HG03571 (cell line): Measurements from ENCODE around the gene PACSIN2.
"Not testable (repeated sequence)": the region's sequence is repeated elsewhere in the genome, so short reads cannot be mapped to it uniquely, and the experiment has no call there.

ENCODE experiments used
- ATAC-seq: cut with Tn5 transposase; IDR thresholded peaks from one replicate; pipeline ENCODE4 v1.9.1; 2021; ENCODE audit not compliant: unreplicated experiment

The PACSIN2 gene

GRCh38 chr22:42992886-42993479, 22.0 kb downstream of the PACSIN2 start:
- ATAC-seq, result no peak

- ATAC-seq, result no peak
These were observed 22.9 kb downstream of the PACSIN2 start for GRCh38 chr22:42992092-42992491.

GRCh38 chr22:42991010-42991651, 23.8 kb downstream of the PACSIN2 start:
- ATAC-seq, result no peak

GRCh38 chr22:42990131-42990838, 24.7 kb downstream of the PACSIN2 start:
- ATAC-seq, result no peak

GRCh38 chr22:42986115-42986514, 28.8 kb downstream of the PACSIN2 start:
- ATAC-seq, result no peak

GRCh38 chr22:42985531-42985905, 29.4 kb downstream of the PACSIN2 start:
- no peak for ATAC-seq

- no peak for ATAC-seq
These were observed 30.0 kb downstream of the PACSIN2 start for GRCh38 chr22:42984814-42985530.

- ATAC-seq, result no peak
These were observed 30.6 kb downstream of the PACSIN2 start for GRCh38 chr22:42984397-42984796.

GRCh38 chr22:42983470-42983869, 31.5 kb downstream of the PACSIN2 start:
- no peak for ATAC-seq

- ATAC-seq, result no peak
These were observed 35.3 kb downstream of the PACSIN2 start for GRCh38 chr22:42979606-42980005.

- no peak for ATAC-seq
These were observed 36.4 kb downstream of the PACSIN2 start for GRCh38 chr22:42978453-42979103.

GRCh38 chr22:42977569-42977968, 37.4 kb downstream of the PACSIN2 start:
- no peak for ATAC-seq

GRCh38 chr22:42976217-42976933, 38.6 kb downstream of the PACSIN2 start:
- ATAC-seq, result no peak

- ATAC-seq, result no peak
These were observed 40.7 kb downstream of the PACSIN2 start for GRCh38 chr22:42974223-42974622.

- ATAC-seq, result no peak
These were observed 41.4 kb downstream of the PACSIN2 start for GRCh38 chr22:42973536-42973881.

- ATAC-seq, result no peak
These were observed 42.1 kb downstream of the PACSIN2 start for GRCh38 chr22:42972649-42973535.

- not testable (repeated sequence) for ATAC-seq
These were observed 43.5 kb downstream of the PACSIN2 start for GRCh38 chr22:42971473-42971860.

- ATAC-seq, result no peak
These were observed 44.9 kb downstream of the PACSIN2 start for GRCh38 chr22:42970029-42970428.

GRCh38 chr22:42969348-42969975, 45.5 kb downstream of the PACSIN2 start:
- ATAC-seq, result no peak
